HUES6 (cell line): ENCODE measurements around the gene CD2AP.
"Not testable (repeated sequence)": the region's sequence is repeated elsewhere in the genome, so short reads cannot be mapped to it uniquely, and the experiment has no call there.

Source experiments
- H3K27ac ChIP-seq: 2 replicates; pipeline ENCODE4 v1.7.0; 2013; ENCODE audit warnings: low read depth, mild to moderate bottlenecking, low read length, inconsistent platforms
- H3K27me3 ChIP-seq: 2 replicates; pipeline ENCODE4 v1.6.1; 2013; ENCODE audit warnings: low read length; ENCODE audit not compliant: control insufficient read depth, insufficient read depth
- H3K36me3 ChIP-seq: 2 replicates; pipeline ENCODE4 v1.6.1; 2013; ENCODE audit warnings: low read length; ENCODE audit not compliant: control insufficient read depth, insufficient read depth
- H3K4me1 ChIP-seq: 2 replicates; pipeline ENCODE4 v1.6.1; 2013; ENCODE audit warnings: low read length; ENCODE audit not compliant: control insufficient read depth, insufficient read depth
- H3K4me3 ChIP-seq: 2 replicates; pipeline ENCODE4 v1.5.1; 2013; ENCODE audit warnings: low read depth, low read length
- H3K9ac ChIP-seq: one replicate; pipeline ENCODE4 v1.6.1; 2013; ENCODE audit warnings: mild to moderate bottlenecking, low read length
- H3K9me3 ChIP-seq: 2 replicates; pipeline ENCODE4 v1.6.1; 2013; ENCODE audit warnings: low read depth, low read length; ENCODE audit not compliant: control insufficient read depth, insufficient read depth

The CD2AP gene

GRCh38 chr6:47634210-47635047, 156.8 kb downstream of the CD2AP start:
- Histone ChIP-seq H3K4me1 (peaks cover 14% of the 10 kb centered on the region; the same call in 1 of the 2 replicates), H3K9ac (no peak overlapping the region), H3K27me3 (no peaks in the 10 kb centered on the region), H3K27ac (no peak overlapping the region), H3K9me3 (no peaks in the 10 kb centered on the region), H3K36me3 (no peaks in the 10 kb centered on the region), H3K4me3 (no peak overlapping the region)

- no peak overlapping the region for H3K27ac ChIP-seq
- no peak overlapping the region for H3K9ac ChIP-seq
- H3K36me3 ChIP-seq = no peaks in the 10 kb centered on the region
- no peaks in the 10 kb centered on the region for H3K9me3 ChIP-seq
- no peaks in the 10 kb centered on the region; the same call in 1 of the 2 replicates for H3K27me3 ChIP-seq
- H3K4me3 ChIP-seq = no peak overlapping the region
- H3K4me1 ChIP-seq = 0 out of 2 replicates have a peak, but pooled peaks cover 5% of the 10 kb centered on the region
Measured at GRCh38 chr6:47646689-47647088, 169.1 kb downstream of the CD2AP start.

- H3K9ac ChIP-seq = no peak overlapping the region
Measured at GRCh38 chr6:47647188-47647587, 169.6 kb downstream of the CD2AP start.

GRCh38 chr6:47647626-47648025, 170.0 kb downstream of the CD2AP start:
- not testable (repeated sequence) for H3K27ac ChIP-seq, H3K9ac ChIP-seq, H3K9me3 ChIP-seq, H3K36me3 ChIP-seq, H3K4me3 ChIP-seq, H3K27me3 ChIP-seq, H3K4me1 ChIP-seq

More at GRCh38 chr6:47647188-47647587, 169.6 kb downstream of the CD2AP start:
- Histone ChIP-seq H3K4me1 (0 out of 2 replicates have a peak, but pooled peaks cover 5% of the 10 kb centered on the region), H3K9me3 (no peaks in the 10 kb centered on the region), H3K4me3 (no peak overlapping the region), H3K27ac (no peak overlapping the region), H3K27me3 (no peaks in the 10 kb centered on the region; the same call in 1 of the 2 replicates), H3K36me3 (no peaks in the 10 kb centered on the region)

- H3K9ac ChIP-seq = no peak overlapping the region
- H3K27ac ChIP-seq = no peak overlapping the region
Measured at GRCh38 chr6:47648031-47648430, 170.4 kb downstream of the CD2AP start.

GRCh38 chr6:47650553-47651432, 173.2 kb downstream of the CD2AP start:
- Histone ChIP-seq H3K4me3 (no peak overlapping the region), H3K9me3 (no peaks in the 10 kb centered on the region), H3K4me1 (peaks cover 5% of the 10 kb centered on the region; the same call in 1 of the 2 replicates), H3K27me3 (no peaks in the 10 kb centered on the region), H3K27ac (no peak overlapping the region), H3K9ac (no peak overlapping the region), H3K36me3 (no peaks in the 10 kb centered on the region)

More at GRCh38 chr6:47648031-47648430, 170.4 kb downstream of the CD2AP start:
- Histone ChIP-seq H3K9me3 (no peaks in the 10 kb centered on the region), H3K4me1 (0 out of 2 replicates have a peak, but pooled peaks cover 5% of the 10 kb centered on the region), H3K36me3 (no peaks in the 10 kb centered on the region), H3K4me3 (no peak overlapping the region), H3K27me3 (no peaks in the 10 kb centered on the region; the same call in 1 of the 2 replicates)

GRCh38 chr6:47651505-47651944, 173.9 kb downstream of the CD2AP start:
- Histone ChIP-seq H3K4me3 (no peak overlapping the region), H3K9me3 (no peaks in the 10 kb centered on the region), H3K27ac (no peak overlapping the region), H3K27me3 (no peaks in the 10 kb centered on the region), H3K36me3 (no peaks in the 10 kb centered on the region), H3K4me1 (peaks cover 12% of the 10 kb centered on the region), H3K9ac (no peak overlapping the region)

- H3K27me3 ChIP-seq = no peaks in the 10 kb centered on the region
- no peak overlapping the region for H3K4me3 ChIP-seq
- H3K36me3 ChIP-seq = no peaks in the 10 kb centered on the region
- no peak overlapping the region for H3K9ac ChIP-seq
- H3K9me3 ChIP-seq = no peaks in the 10 kb centered on the region
- peaks cover 19% of the 10 kb centered on the region for H3K4me1 ChIP-seq
- no peak overlapping the region for H3K27ac ChIP-seq
Measured at GRCh38 chr6:47653706-47654105, 176.1 kb downstream of the CD2AP start.

- no peak overlapping the region for H3K27ac ChIP-seq
- no peak overlapping the region for H3K4me3 ChIP-seq
- H3K9ac ChIP-seq = no peak overlapping the region
- H3K4me1 ChIP-seq = peaks cover 19% of the 10 kb centered on the region
- no peaks in the 10 kb centered on the region for H3K27me3 ChIP-seq
- no peaks in the 10 kb centered on the region for H3K9me3 ChIP-seq
- H3K36me3 ChIP-seq = no peaks in the 10 kb centered on the region
Measured at GRCh38 chr6:47654255-47654654, 176.7 kb downstream of the CD2AP start.

- Histone ChIP-seq H3K27ac (no peak overlapping the region), H3K9me3 (no peaks in the 10 kb centered on the region), H3K9ac (peak overlapping the region; percentile 65), H3K4me3 (peak overlapping the region; percentile 41; the same call in 1 of the 2 replicates), H3K36me3 (no peaks in the 10 kb centered on the region), H3K4me1 (peaks cover 19% of the 10 kb centered on the region), H3K27me3 (no peaks in the 10 kb centered on the region)
Measured at GRCh38 chr6:47655719-47656595, 178.4 kb downstream of the CD2AP start.
